SK-N-SH (cell line): ENCODE measurements around the gene NR3C1. TPM values are rescaled to one million over a fixed set of nuclear protein-coding genes. Genes with fewer than 3 reads are reported as not detected.
A peak's percentile ranks its signal among the peaks of the same experiment; 100 is the strongest.

Experiments used
- CTCF ChIA-PET: fragments of 300-600, 350-600 bp; formaldehyde crosslinking; extraction: SDS; loops from one replicate; lab custom pipeline; 2021; lab: Yijun Ruan, JAX
- POLR2A ChIA-PET: fragments of 350-600 bp; sonication (Branson Sonifier 250); formaldehyde crosslinking; extraction: SDS; loops from one replicate; lab custom pipeline; 2020; ENCODE audit warnings: antibody characterized with exemption, inconsistent platforms; lab: Yijun Ruan, JAX
- DNase-seq: peaks from one replicate; pipeline ENCODE4 v3.0.0; 2012
- H2AFZ ChIP-seq: fragments of 200-600 bp; sonication (generic); 2 replicates; pipeline ENCODE4 v1.8.1; 2016; ENCODE audit warnings: antibody characterized with exemption, mild to moderate bottlenecking, low read depth
- H3F3A ChIP-seq: fragments of 200-600 bp; sonication (generic); replicated peaks from 2 replicates; pipeline ENCODE3; 2016; ENCODE audit warnings: antibody characterized with exemption, mild to moderate bottlenecking; ENCODE audit not compliant: insufficient read depth
- H3K27ac ChIP-seq, 2 experiments: fragments of 200-500 bp in 1 of 2; fragments of 200-600 bp in 1 of 2; sonication (Bioruptor generic) in 1 of 2; sonication (generic), shearing (Covaris generic) in 1 of 2; 2 replicates each; pipeline versions ENCODE4 v1.5.1 to v1.6.1; 2014 to 2016; ENCODE audit warnings: low read depth in 2 of 2, inconsistent platforms in 1 of 2, low read length in 1 of 2, mild to moderate bottlenecking in 1 of 2, mixed read lengths in 1 of 2
- H3K27me3 ChIP-seq: fragments of 200-600 bp; sonication (generic), shearing (Covaris generic); 2 replicates; pipeline ENCODE4 v1.6.1; 2016; ENCODE audit warnings: mixed run types; ENCODE audit not compliant: insufficient read depth
- H3K36me3 ChIP-seq, 2 experiments: fragments of 200-500 bp in 1 of 2; fragments of 200-600 bp in 1 of 2; sonication (Bioruptor generic) in 1 of 2; sonication (generic) in 1 of 2; replicated peaks in 1 of 2; 2 replicates each; pipeline versions ENCODE3 to v1.5.1; 2014 to 2016; ENCODE audit warnings: low read length in 1 of 2, mild to moderate bottlenecking in 1 of 2; ENCODE audit not compliant: insufficient read depth in 2 of 2, control insufficient read depth in 1 of 2
- H3K4me1 ChIP-seq, 2 experiments: fragments of 200-500 bp in 1 of 2; fragments of 200-600 bp in 1 of 2; sonication (Bioruptor generic) in 1 of 2; sonication (generic), shearing (Covaris generic) in 1 of 2; 2 replicates each; pipeline versions ENCODE4 v1.5.1 to v1.6.1; 2014 to 2016; ENCODE audit warnings: low read depth in 1 of 2, low read length in 1 of 2, mixed run types in 1 of 2; ENCODE audit not compliant: insufficient read depth in 2 of 2, control insufficient read depth in 1 of 2
- H3K4me2 ChIP-seq: fragments of 200-600 bp; sonication (generic), shearing (Covaris generic); 2 replicates; pipeline ENCODE4 v1.6.1; 2017; ENCODE audit warnings: mixed run types
- H3K4me3 ChIP-seq, 2 experiments: fragments of 200-500 bp in 1 of 2; fragments of 200-600 bp in 1 of 2; sonication (Bioruptor generic) in 1 of 2; sonication (generic), shearing (Covaris generic) in 1 of 2; 2 replicates each; pipeline versions ENCODE4 v1.5.1 to v1.8.1; 2014 to 2016; ENCODE audit warnings: low read depth in 2 of 2, inconsistent platforms in 1 of 2, low read length in 1 of 2, mild to moderate bottlenecking in 1 of 2, mixed read lengths in 1 of 2, moderate library complexity in 1 of 2
- H3K79me2 ChIP-seq: fragments of 200-600 bp; sonication (generic); 2 replicates; pipeline ENCODE4 v1.8.1; 2017; ENCODE audit warnings: mild to moderate bottlenecking; ENCODE audit not compliant: insufficient read depth
- H3K9ac ChIP-seq: fragments of 200-600 bp; sonication (generic); 2 replicates; pipeline ENCODE4 v1.6.1; 2017; ENCODE audit warnings: mixed run types
- H3K9me2 ChIP-seq: fragments of 200-600 bp; sonication (generic); 2 replicates; pipeline ENCODE4 v1.6.1; 2017; ENCODE audit warnings: mixed run types
- H3K9me3 ChIP-seq: fragments of 200-600 bp; sonication (generic); 2 replicates; pipeline ENCODE4 v1.6.1; 2017; ENCODE audit warnings: mixed run types, mild to moderate bottlenecking, moderate library complexity
- H4K20me1 ChIP-seq: fragments of 200-600 bp; sonication (generic); 2 replicates; pipeline ENCODE4 v1.6.1; 2017; ENCODE audit warnings: mild to moderate bottlenecking, mixed run types; ENCODE audit not compliant: insufficient read depth
- CHD2 ChIP-seq: fragments of 150-350 bp; IDR thresholded peaks from 2 replicates; pipeline ENCODE4 v1.6.1; 2018; ENCODE audit warnings: low read length; ENCODE audit not compliant: partially characterized antibody
- ELF1 ChIP-seq: IDR thresholded peaks from 2 replicates; pipeline ENCODE4 v1.4.0; 2012
- EP300 ChIP-seq, 2 experiments: IDR thresholded peaks; 2 replicates each; pipeline versions ENCODE4 v1.4.0 to v1.6.1; 2012; ENCODE audit warnings: borderline replicate concordance in 1 of 2, low read depth in 1 of 2, low read length in 1 of 2
- EZH2phosphoT487 ChIP-seq: fragments of 200-600 bp; sonication (generic); IDR thresholded peaks from 2 replicates; pipeline ENCODE4 v1.6.1; 2017; ENCODE audit warnings: low read depth, mixed run types, mild to moderate bottlenecking, antibody characterized with exemption, moderate library complexity, borderline replicate concordance
- FOXJ3 ChIP-seq: sonication (generic); formaldehyde crosslinking; IDR thresholded peaks from 2 replicates; pipeline ENCODE4 v1.5.1; 2020; ENCODE audit warnings: mild to moderate bottlenecking, missing genetic modification reagents
- FOXM1 ChIP-seq: IDR thresholded peaks from 2 replicates; pipeline ENCODE4 v1.4.0; 2012; ENCODE audit warnings: low read depth, mild to moderate bottlenecking
- MXI1 ChIP-seq: IDR thresholded peaks from 2 replicates; pipeline ENCODE4 v1.6.1; 2012; ENCODE audit warnings: mild to moderate bottlenecking, low read depth, low read length, improper control_type of control experiment
- NFIC ChIP-seq: IDR thresholded peaks from 2 replicates; pipeline ENCODE4 v1.4.0; 2012; ENCODE audit warnings: borderline replicate concordance
- NRF1 ChIP-seq: IDR thresholded peaks from 2 replicates; pipeline ENCODE4 v1.6.1; 2012; ENCODE audit warnings: low read depth, mild to moderate bottlenecking, low read length
- RAD21 ChIP-seq: IDR thresholded peaks from 2 replicates; pipeline ENCODE4 v1.6.1; 2012; ENCODE audit warnings: mild to moderate bottlenecking, low read length
- RCOR1 ChIP-seq: fragments of 150-350 bp; IDR thresholded peaks from 2 replicates; pipeline ENCODE4 v1.6.1; 2017; ENCODE audit warnings: antibody characterized with exemption, low read length
- SIN3A ChIP-seq: IDR thresholded peaks from 2 replicates; pipeline ENCODE4 v1.6.1; 2012; ENCODE audit warnings: low read depth, mild to moderate bottlenecking, low read length, moderate library complexity, borderline replicate concordance
- TAF1 ChIP-seq: IDR thresholded peaks from 2 replicates; pipeline ENCODE4 v1.6.1; 2012; ENCODE audit warnings: low read depth, mild to moderate bottlenecking, low read length, moderate library complexity, borderline replicate concordance
- TCF12 ChIP-seq: IDR thresholded peaks from 2 replicates; pipeline ENCODE4 v1.4.0; 2012
- TEAD4 ChIP-seq: IDR thresholded peaks from 2 replicates; pipeline ENCODE4 v1.4.0; 2012; ENCODE audit warnings: mild to moderate bottlenecking, borderline replicate concordance; ENCODE audit not compliant: insufficient read depth
- YY1 ChIP-seq: IDR thresholded peaks from 2 replicates; pipeline ENCODE4 v1.4.0; 2012; ENCODE audit warnings: low read depth, mild to moderate bottlenecking
- WGBS: methylation state at CpG from one replicate; pipeline ENCODE4 v1.1.6; 2017; ENCODE audit warnings: low lambda C conversion rate; 5-methylcytosine and 5-hydroxymethylcytosine counted together
- polyA plus RNA-seq, 3 experiments: library from polyadenylated mRNA; depleted of rRNA; stranded (reverse); fragments of >200 nt; gene quantifications; 2 replicates each; pipeline ENCODE4 v1.2.3, GENCODE V29; 2012
- TF ChIP-seq, protein P1 (sequence below): IDR thresholded peaks from 2 replicates; pipeline ENCODE4 v1.4.0; 2012; ENCODE audit warnings: low read depth
- TF ChIP-seq, protein P2 (sequence below): fragments of 150-350 bp; IDR thresholded peaks from 2 replicates; pipeline ENCODE4 v1.6.1; 2017; ENCODE audit warnings: antibody characterized with exemption, low read length, low read depth, borderline replicate concordance
- TF ChIP-seq, protein P3 (sequence below): IDR thresholded peaks from 2 replicates; pipeline ENCODE4 v1.4.0; 2012; ENCODE audit warnings: low read depth, borderline replicate concordance

NR3C1 gene
- polyA plus RNA-seq, 1 of the 3 experiments (the other 2 are of a cell fraction), result 7.1 TPM

DNA sequence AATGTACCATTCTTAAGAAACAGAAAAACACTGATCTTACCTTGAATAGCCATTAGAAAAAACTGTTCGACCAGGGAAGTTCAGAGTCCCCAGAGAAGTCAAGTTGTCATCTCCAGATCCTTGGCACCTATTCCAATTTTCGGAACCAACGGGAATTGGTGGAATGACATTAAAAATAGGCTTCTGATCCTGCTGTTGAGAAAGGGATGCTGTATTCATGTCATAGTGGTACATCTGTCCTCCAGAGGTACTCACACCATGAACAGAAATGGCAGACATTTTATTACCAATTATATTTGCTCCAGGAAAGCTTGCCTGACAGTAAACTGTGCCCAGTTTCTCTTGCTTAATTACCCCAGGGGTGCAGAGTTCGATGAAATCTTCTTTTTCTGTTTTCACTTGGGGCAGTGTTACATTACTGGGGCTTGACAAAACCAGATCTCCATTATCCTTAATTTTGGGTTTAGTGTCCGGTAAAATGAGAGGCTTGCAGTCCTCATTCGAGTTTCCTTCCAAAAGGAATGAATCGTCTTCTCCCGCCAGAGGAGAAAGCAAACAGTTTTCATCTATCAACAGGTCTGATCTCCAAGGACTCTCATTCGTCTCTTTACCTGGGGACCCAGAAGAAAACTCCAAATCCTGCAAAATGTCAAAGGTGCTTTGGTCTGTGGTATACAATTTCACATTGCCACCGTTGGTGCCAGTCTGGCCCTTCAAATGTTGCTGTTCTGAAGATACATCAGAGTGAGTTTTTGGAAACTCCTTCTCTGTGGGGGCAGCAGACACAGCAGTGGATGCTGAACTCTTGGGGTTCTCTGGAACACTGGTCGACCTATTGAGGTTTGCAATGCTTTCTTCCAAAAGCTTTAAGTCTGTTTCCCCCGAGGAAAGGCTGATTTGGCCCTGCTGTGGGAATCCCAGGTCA, 3.6 kb downstream of the NR3C1 start:
- Histone ChIP-seq H4K20me1 (peaks cover 72% of the 10 kb centered on the region), H3K9me2 (no peaks in the 10 kb centered on the region), H3K36me3 (peaks cover 16 to 27% of the 10 kb centered on the region in 2 experiments), H3K79me2 (peaks cover 85% of the 10 kb centered on the region), H3K9ac (no peak overlapping the region), H3K4me3 (peak overlapping the region in 1 of 2 experiments; percentile 24; a peak in 2 of 4 replicates), H3K9me3 (no peaks in the 10 kb centered on the region), H3F3A (peaks cover 3% of the 10 kb centered on the region), H3K27me3 (no peaks in the 10 kb centered on the region), H2AFZ (no peak overlapping the region), H3K27ac (no peak overlapping the region), H3K4me2 (peak overlapping the region; percentile 87), H3K4me1 (peaks cover 6 to 19% of the 10 kb centered on the region in 2 experiments)
- no peak for DNase-seq
- TF ChIP-seq, protein P1, sequence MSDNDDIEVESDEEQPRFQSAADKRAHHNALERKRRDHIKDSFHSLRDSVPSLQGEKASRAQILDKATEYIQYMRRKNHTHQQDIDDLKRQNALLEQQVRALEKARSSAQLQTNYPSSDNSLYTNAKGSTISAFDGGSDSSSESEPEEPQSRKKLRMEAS, result no peak
- TF ChIP-seq EP300 (IDR thresholded peaks at IDR 0.05; ENCODE audit: borderline replicate concordance in 1 of 2, low read depth in 1 of 2, low read length in 1 of 2), result no peak
- no peak for TF ChIP-seq FOXM1
- TF ChIP-seq MXI1, result no peak
- no peak for TF ChIP-seq CHD2
- no peak for TF ChIP-seq SIN3A
- no peak for TF ChIP-seq TEAD4
- no peak for TF ChIP-seq TCF12
- TF ChIP-seq RCOR1, result no peak
- no peak for TF ChIP-seq RAD21
- TF ChIP-seq, protein P2, sequence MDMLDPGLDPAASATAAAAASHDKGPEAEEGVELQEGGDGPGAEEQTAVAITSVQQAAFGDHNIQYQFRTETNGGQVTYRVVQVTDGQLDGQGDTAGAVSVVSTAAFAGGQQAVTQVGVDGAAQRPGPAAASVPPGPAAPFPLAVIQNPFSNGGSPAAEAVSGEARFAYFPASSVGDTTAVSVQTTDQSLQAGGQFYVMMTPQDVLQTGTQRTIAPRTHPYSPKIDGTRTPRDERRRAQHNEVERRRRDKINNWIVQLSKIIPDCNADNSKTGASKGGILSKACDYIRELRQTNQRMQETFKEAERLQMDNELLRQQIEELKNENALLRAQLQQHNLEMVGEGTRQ, result no peak
- TF ChIP-seq YY1, result no peak
- TF ChIP-seq TAF1, result no peak
- TF ChIP-seq EZH2phosphoT487, result no peak
- no peak for TF ChIP-seq NRF1
- TF ChIP-seq, protein P3, sequence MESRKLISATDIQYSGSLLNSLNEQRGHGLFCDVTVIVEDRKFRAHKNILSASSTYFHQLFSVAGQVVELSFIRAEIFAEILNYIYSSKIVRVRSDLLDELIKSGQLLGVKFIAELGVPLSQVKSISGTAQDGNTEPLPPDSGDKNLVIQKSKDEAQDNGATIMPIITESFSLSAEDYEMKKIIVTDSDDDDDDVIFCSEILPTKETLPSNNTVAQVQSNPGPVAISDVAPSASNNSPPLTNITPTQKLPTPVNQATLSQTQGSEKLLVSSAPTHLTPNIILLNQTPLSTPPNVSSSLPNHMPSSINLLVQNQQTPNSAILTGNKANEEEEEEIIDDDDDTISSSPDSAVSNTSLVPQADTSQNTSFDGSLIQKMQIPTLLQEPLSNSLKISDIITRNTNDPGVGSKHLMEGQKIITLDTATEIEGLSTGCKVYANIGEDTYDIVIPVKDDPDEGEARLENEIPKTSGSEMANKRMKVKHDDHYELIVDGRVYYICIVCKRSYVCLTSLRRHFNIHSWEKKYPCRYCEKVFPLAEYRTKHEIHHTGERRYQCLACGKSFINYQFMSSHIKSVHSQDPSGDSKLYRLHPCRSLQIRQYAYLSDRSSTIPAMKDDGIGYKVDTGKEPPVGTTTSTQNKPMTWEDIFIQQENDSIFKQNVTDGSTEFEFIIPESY, result no peak
- no peak for TF ChIP-seq NFIC
- TF ChIP-seq FOXJ3 (CRISPR knock-in tag), result no peak
- no peak for TF ChIP-seq ELF1
- POLR2A ChIA-PET, result no interaction called here
- WGBS, result 79% methylated on average over 12 of the region's 12 CpGs
- CTCF ChIA-PET, result interaction anchor here (1.4 to 2.6 kb wide), 2 partner anchors 294 to 478 kb away, joined by 6 read pairs; no protein-coding TSS in a partner anchor
